Measurements from ENCODE around the gene NFASC. TPM values are rescaled to one million over a fixed set of nuclear protein-coding genes. Genes with fewer than 3 reads are reported as not detected.
A peak's percentile ranks its signal among the peaks of the same experiment; 100 is the strongest.

Gene NFASC
- total RNA-seq, 1 experiment from 2014 or later = 72.0 TPM

DNA sequence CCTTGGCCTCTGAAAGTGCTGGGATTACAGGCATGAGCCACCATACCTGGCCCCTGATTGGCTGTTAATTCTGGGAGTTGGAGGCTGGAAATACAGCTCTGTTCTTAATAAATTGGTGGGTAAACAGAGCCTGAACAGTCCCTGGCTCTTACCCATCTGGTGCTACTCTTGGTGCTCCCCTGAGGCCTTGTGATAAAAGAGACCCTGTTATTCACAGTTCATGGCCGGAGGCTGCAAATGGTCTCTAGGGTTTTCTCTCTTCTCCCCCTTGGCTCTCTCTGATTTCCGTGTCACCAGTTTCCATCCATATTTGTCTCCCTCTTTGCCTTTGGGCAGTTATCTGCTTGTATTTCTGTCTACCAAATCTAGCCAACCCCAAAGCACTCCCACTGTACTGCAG lies 17.2 kb downstream of the NFASC start:
- H3K27me3 ChIP-seq = no peaks in the 10 kb centered on the region
- no peaks in the 10 kb centered on the region for H3K36me3 ChIP-seq
- H3K4me1 ChIP-seq = peaks cover 17% of the 10 kb centered on the region
- no peak overlapping the region for H3K27ac ChIP-seq
- DNase-seq = no peak
- H3K9me3 ChIP-seq (replicated peaks) = no peaks in the 10 kb centered on the region
- H3K4me3 ChIP-seq = no peak overlapping the region

DNA sequence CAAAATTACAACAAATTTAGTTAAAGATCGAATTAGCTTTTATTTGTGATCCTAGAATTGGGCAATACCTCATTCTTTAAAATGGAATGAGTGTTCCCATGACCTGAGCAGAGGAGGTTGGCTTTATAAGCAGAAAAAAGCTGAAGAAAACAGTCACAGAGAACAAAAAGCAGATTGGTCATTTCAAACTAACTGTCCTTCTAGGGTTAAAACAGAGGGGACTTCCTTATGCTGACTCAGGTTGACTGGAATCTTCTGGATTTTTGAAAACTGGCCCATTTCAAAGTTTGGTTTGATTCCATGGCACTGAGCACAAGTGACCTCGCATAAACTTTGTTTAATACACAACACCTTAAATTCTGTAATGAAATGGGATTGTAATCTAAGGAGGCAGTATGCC lies 17.6 kb downstream of the NFASC start:
- H3K4me3 ChIP-seq = no peak overlapping the region
- DNase-seq = no peak
- no peaks in the 10 kb centered on the region for H3K9me3 ChIP-seq (replicated peaks)
- peaks cover 17% of the 10 kb centered on the region for H3K4me1 ChIP-seq
- H3K27ac ChIP-seq = no peak overlapping the region
- H3K27me3 ChIP-seq = no peaks in the 10 kb centered on the region
- no peaks in the 10 kb centered on the region for H3K36me3 ChIP-seq

DNA sequence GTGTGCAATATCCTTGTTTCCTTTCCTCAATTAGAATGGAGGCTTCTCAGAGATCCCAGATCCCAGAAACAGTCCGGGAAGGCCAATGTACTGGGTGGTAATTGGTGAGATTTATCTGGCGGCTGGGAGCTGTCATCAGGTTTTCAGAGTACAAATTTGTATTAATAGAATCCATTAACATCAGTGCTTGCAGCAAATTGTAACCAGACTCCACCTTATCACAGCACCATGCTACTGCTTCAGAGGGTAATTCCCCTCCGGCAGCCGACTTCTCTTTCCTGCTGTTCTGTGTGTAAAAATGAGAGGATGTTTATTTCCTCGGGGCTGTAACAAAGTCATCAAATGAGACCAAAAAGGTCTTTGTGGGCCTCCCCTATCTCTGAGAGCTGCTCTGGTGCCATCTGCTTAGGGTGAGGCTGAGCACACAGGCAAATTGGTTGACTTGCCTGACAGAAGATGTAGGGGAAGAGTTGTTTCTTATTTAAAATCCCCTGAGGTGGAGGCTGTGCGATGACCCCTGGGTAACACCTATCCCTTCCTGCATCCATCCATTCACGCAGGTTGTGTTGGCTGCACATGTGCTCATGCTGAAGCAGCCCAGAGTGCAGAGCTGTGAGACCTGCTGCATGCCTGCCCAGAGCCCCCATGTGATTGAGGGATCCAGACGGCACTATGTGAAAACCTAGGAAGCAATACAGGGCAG lies 19.2 kb downstream of the NFASC start:
- peak; percentile 49 to 68 for DNase-seq
- Histone ChIP-seq H3K9me3 (replicated peaks) (no peaks in the 10 kb centered on the region), H3K36me3 (no peaks in the 10 kb centered on the region), H3K27ac (no peak overlapping the region), H3K27me3 (no peaks in the 10 kb centered on the region), H3K4me3 (no peak overlapping the region), H3K4me1 (peaks cover 25% of the 10 kb centered on the region)

DNA sequence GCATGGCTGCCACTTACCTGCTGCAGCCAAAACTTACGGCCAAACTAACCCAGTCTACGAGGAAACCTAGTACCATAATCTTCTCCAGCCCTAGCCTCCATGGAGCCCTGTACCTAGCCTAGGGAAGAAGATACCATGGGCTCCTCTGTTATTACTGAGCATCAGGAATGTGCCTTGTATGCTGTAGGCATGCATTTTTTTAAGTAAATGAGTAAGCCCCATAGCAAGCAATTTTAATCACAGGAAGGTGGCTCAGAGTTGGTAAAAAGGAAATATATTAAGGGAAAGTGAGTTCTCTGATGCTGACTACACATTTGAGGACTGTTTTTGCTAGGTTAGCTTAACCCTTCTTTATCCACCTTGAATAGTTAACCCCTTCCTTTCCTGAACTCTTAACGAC lies 21.2 kb downstream of the NFASC start:
- Histone ChIP-seq H3K4me3 (no peak overlapping the region), H3K36me3 (no peaks in the 10 kb centered on the region), H3K4me1 (peaks cover 25% of the 10 kb centered on the region), H3K27ac (no peak overlapping the region), H3K9me3 (replicated peaks) (no peaks in the 10 kb centered on the region), H3K27me3 (no peaks in the 10 kb centered on the region)
- DNase-seq = no peak

DNA sequence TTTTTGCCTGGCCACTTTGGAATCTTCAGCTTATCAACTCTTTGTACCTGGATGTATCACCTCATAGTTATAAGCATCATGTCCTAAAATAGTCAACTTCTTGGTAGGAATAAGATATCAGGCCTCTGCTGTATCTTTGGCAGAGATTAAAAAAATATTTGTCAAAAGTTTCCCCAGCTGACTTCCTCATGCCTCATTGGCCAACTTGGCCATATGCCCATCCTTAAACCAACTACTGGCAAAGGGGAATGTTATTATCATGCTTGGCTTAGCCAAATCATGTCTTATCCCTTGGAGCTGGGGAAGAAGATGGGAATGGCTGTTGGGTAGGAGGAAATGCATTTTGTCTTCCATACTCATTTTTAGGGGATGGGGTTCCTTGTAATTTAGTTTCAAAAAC lies 23.4 kb downstream of the NFASC start:
- Histone ChIP-seq H3K27ac (no peak overlapping the region), H3K4me1 (peaks cover 18% of the 10 kb centered on the region), H3K4me3 (no peak overlapping the region), H3K36me3 (no peaks in the 10 kb centered on the region), H3K9me3 (replicated peaks) (no peaks in the 10 kb centered on the region), H3K27me3 (no peaks in the 10 kb centered on the region)
- no peak for DNase-seq

DNA sequence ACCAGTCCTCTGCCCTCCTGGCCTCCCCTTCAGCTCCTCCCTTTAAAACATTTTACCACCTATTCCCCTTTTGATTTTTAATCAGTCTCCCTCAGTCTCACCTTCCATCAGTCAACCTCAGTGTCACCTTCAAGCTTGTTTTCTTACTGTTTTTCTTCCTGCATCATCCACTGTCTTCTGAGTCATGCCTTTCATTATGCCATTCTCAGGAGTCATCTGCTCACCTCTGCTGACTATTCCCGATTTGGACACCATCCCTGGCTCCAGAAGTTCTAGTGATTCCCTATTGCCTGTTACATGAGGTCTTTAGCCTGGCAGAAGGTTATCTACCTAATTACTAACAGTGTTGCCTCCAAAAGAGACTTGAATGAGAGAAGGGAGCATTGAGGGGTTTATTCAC lies 23.9 kb downstream of the NFASC start:
- no peaks in the 10 kb centered on the region for H3K36me3 ChIP-seq
- no peaks in the 10 kb centered on the region for H3K27me3 ChIP-seq
- no peak overlapping the region for H3K4me3 ChIP-seq
- no peak overlapping the region for H3K27ac ChIP-seq
- DNase-seq = no peak
- H3K9me3 ChIP-seq (replicated peaks) = no peaks in the 10 kb centered on the region
- peaks cover 13% of the 10 kb centered on the region; the same call in 1 of the 2 replicates for H3K4me1 ChIP-seq

DNA sequence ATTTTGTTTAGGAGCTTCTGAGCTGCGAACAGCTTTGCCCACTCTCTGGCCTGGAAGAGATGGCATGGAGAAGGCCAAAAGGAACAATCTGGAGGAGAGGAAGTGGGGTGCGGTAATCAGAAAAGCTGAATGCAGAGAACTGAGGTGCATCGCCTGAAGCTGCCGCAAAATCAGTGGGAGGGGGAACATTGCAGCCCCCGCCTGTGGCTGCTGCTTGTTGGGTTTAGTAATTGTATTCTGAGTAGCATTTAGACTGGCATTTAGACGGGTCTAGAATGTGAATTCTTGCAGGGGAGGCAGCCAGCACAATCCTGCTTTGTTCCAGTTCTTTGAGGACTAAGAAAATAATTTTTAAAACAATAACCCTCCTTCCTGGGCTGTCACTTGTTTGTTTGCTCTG lies 25.4 kb downstream of the NFASC start:
- no peak for DNase-seq
- Histone ChIP-seq H3K4me1 (peaks cover 10% of the 10 kb centered on the region; the same call in 1 of the 2 replicates), H3K4me3 (no peak overlapping the region), H3K36me3 (no peaks in the 10 kb centered on the region), H3K27ac (no peak overlapping the region), H3K9me3 (replicated peaks) (no peaks in the 10 kb centered on the region), H3K27me3 (no peaks in the 10 kb centered on the region)

DNA sequence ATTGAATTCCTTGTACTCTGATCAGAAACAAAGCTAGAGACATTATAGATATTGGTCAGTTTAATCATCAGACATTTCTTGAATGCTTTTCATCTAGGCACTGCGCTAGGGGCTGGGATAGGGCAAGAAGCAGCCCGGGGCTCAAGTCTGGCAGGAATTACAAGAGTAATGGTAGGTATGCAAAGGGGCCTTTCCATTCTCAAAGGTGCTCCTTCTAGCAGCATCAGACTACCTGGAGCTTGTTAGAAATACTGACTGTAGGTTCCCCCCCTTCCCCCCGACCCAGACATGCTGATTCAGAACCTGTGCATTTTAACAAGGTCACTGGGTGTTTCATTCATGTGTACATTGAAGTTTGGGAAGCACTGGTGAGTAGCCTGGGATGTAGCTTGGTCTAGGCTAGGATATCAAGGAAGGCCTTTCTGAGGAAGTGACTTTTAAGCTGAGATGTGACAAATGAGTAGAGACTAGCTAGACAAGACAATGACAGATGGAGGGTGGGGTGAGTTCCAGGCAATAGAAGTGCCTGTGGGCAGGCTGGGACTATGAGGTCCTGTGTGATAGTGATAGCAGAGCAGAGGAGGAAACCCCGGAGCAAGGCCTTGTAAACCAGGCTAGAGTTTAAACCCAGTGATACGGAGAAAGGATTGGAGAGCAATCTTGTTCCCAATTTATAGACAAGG lies 26.3 kb downstream of the NFASC start:
- H3K9me3 ChIP-seq (replicated peaks) = no peaks in the 10 kb centered on the region
- H3K4me1 ChIP-seq = peaks cover 12% of the 10 kb centered on the region; the same call in 1 of the 2 replicates

DNA sequence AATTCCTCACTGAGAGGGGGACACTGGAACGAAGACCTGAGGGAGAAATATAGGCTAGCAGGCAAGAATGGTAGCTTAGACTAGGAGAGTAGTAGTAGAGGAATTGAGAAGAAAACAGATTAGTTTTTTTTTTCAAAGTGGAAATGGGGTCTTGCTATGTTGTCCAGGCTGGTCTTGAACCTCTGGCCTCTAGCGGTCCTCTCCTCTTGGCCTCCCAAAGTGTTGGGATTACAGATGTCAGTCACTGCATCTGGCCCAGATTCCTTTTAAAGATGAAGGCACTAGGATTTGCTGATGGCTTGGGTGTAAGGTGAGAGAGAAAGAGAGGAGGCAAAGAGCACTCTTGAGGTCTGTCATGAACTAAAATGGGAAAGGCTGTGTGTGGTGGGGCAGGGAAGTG lies 30.1 kb downstream of the NFASC start:
- no peaks in the 10 kb centered on the region for H3K9me3 ChIP-seq (replicated peaks)
- H3K4me1 ChIP-seq = peaks cover 10% of the 10 kb centered on the region
- H3K36me3 ChIP-seq = 0 out of 2 replicates have a peak, but pooled peaks cover 2% of the 10 kb centered on the region
- H3K4me3 ChIP-seq = no peak overlapping the region
- no peaks in the 10 kb centered on the region for H3K27me3 ChIP-seq
- DNase-seq = no peak
- H3K27ac ChIP-seq = no peak overlapping the region

More for the DNA sequence above, 26.3 kb downstream of the NFASC start:
- DNase-seq = no peak
- Histone ChIP-seq H3K27ac (no peak overlapping the region), H3K27me3 (no peaks in the 10 kb centered on the region), H3K36me3 (no peaks in the 10 kb centered on the region), H3K4me3 (no peak overlapping the region)

DNA sequence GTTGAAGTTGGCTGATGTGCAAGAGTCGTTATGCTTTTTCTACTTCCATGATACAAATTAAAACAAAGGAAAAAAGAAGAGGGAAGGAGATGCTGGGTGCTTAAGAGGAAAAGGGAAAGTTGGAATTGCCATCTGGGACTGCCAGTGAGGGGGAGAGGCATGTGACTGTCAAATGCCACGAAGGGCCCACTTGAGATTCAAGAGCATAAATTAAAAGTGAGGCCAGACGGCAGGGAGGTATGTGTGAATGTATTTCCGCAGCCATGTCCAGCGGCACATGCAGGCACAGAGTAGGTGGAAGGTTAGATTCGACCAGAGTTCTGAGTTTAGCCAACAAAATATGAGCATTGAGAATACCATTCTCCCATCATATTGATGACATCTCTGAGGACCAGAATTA lies 32.0 kb downstream of the NFASC start:
- no peak overlapping the region for H3K4me3 ChIP-seq
- no peak for DNase-seq
- H3K4me1 ChIP-seq = peaks cover 10% of the 10 kb centered on the region

DNA sequence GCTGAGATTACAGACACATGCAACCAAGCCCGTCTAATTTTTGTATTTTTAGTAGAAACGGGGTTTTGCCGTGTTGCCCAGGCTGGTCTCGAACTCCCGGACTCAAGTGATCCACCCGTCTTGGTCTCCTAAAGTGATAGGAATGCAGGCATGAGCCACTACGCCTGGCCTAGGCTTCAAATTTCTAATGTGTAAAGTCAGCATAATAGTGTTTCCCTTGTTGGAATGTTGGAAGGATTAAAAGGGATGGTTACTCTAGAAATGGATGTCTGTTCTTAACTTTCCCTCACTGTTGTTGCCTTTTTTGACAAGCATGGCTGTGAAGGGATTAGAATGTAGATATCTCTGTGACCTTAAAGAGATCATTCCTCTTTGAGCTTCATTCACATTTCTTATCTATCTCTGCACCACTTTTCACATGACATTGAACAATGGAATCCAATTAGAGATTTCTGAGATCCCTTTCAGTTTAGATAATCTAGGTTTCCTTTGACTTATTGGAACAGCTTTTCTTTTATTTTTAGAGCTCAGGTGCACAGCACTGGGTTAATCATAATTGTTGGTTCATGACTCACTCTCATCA lies 33.7 kb downstream of the NFASC start:
- no peak overlapping the region for H3K27ac ChIP-seq
- no peaks in the 10 kb centered on the region for H3K9me3 ChIP-seq (replicated peaks)
- no peaks in the 10 kb centered on the region for H3K27me3 ChIP-seq
- H3K36me3 ChIP-seq = 0 out of 2 replicates have a peak, but pooled peaks cover 2% of the 10 kb centered on the region
- H3K4me1 ChIP-seq = peaks cover 10% of the 10 kb centered on the region
- H3K4me3 ChIP-seq = no peak overlapping the region
- peak in 1 of 2 experiments; percentile 27 for DNase-seq

More for the DNA sequence above, 32.0 kb downstream of the NFASC start:
- H3K27me3 ChIP-seq = no peaks in the 10 kb centered on the region
- no peaks in the 10 kb centered on the region for H3K9me3 ChIP-seq (replicated peaks)
- no peak overlapping the region for H3K27ac ChIP-seq
- H3K36me3 ChIP-seq = 0 out of 2 replicates have a peak, but pooled peaks cover 2% of the 10 kb centered on the region

DNA sequence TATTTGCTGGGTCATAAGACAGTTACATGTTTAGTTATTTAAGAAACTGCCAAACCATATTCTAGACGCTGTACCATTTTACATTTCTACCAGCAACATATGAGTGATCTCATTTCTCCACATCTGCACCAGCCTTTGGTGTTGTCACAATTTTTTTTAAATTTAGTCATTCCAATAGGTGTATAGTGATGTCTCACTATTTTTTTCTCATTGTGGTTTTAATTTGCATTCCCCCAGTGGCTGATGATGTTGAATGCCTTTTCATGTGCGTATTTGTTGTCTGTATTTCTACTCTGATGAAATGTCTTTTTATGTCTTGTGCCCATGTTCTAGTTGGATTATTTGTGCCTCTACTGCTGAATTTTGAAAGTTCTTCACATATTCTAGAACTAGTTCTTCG lies 38.4 kb downstream of the NFASC start:
- H3K27me3 ChIP-seq = no peaks in the 10 kb centered on the region
- no peak overlapping the region for H3K4me3 ChIP-seq
- DNase-seq = no peak
- H3K9me3 ChIP-seq (replicated peaks) = no peaks in the 10 kb centered on the region
- H3K4me1 ChIP-seq = peaks cover 5% of the 10 kb centered on the region
- peaks cover 1% of the 10 kb centered on the region; the same call in 1 of the 2 replicates for H3K36me3 ChIP-seq
- H3K27ac ChIP-seq = no peak overlapping the region

DNA sequence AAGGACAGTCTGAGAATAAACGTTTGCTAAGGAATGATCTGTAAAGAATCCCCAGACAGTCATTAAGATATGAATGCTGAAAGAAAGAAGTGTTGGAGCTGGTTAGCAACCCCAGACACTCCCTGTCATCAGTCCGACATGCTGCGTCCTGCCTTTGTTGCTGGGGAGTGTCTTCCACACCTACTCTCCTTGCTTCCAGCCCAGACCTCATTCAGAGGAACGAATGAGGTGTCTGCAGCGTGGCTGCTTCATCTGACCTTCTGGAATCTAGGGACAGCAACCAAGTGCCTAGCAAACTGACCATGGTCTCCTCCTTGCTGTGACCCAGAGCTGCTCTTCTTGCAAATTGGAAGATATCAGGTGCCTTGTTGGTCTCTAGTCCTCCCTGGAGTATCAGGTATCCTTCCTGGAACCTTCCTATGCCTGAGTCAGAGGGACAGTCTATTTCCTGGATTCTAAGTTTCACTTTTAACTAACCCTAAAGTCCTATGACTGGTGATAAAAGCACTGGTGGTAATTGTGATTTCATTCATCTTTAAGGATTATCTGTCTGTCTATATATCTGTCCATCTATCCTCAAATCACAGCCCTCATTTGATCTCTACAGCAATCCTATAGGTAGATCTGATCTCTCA lies 45.3 kb downstream of the NFASC start:
- no peak overlapping the region for H3K4me3 ChIP-seq
- no peaks in the 10 kb centered on the region for H3K27me3 ChIP-seq
- H3K4me1 ChIP-seq = peaks cover 21% of the 10 kb centered on the region
- peaks cover 10% of the 10 kb centered on the region; the same call in 1 of the 2 replicates for H3K9me3 ChIP-seq (replicated peaks)
- no peak for DNase-seq
- H3K36me3 ChIP-seq = peaks cover 17% of the 10 kb centered on the region
- no peak overlapping the region for H3K27ac ChIP-seq

DNA sequence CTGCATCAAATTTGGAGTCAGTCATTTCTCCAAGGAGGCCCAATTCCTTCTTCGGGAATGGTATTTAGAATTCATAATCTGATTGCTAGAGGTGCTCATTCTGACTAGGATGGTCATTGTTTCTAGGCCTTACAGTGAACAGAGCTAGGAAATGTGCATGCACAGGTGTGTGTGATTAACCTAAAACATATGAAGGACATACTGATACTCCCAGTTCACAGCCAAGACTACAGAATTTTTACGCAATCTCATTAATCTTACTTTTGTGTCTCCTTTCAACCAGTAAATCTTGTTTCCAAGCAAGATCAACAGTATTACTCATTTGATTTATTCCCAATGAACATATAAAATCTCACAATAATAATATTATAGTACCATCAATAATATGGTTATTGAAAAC lies 47.1 kb downstream of the NFASC start:
- peaks cover 10% of the 10 kb centered on the region; the same call in 1 of the 2 replicates for H3K9me3 ChIP-seq (replicated peaks)
- H3K4me1 ChIP-seq = peaks cover 39% of the 10 kb centered on the region
- peaks cover 23% of the 10 kb centered on the region for H3K36me3 ChIP-seq
- no peak overlapping the region for H3K4me3 ChIP-seq
- no peak for DNase-seq
- no peaks in the 10 kb centered on the region for H3K27me3 ChIP-seq
- H3K27ac ChIP-seq = no peak overlapping the region

DNA sequence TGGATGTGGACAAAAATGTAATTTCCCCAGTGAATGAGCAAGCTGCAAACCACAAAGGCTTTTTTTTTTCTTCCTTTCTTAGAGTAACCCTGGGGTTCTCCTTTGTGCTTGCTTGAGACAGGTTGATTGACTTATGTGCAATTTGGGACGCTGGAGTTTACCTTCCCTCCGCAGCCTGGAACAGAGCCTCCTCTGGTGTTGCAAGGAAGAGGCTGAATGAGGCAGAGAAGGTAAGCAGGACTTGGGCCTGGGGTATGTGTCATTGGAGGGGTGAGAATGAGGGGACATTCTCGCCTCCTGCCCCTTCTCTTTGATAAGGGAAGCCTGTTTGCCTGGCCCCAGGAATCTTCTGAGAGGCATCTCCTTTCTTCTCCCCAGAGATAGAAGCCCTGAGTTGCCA lies 49.8 kb downstream of the NFASC start:
- H3K4me3 ChIP-seq = no peak overlapping the region
- H3K27ac ChIP-seq = no peak overlapping the region
- H3K4me1 ChIP-seq = peaks cover 64% of the 10 kb centered on the region
- H3K9me3 ChIP-seq (replicated peaks) = peaks cover 10% of the 10 kb centered on the region; the same call in 1 of the 2 replicates
- no peak for DNase-seq
- no peaks in the 10 kb centered on the region for H3K27me3 ChIP-seq
- peaks cover 15% of the 10 kb centered on the region; the same call in 1 of the 2 replicates for H3K36me3 ChIP-seq

Data from SJCRH30 (cell line).